Activated CD8-positive, alpha-beta T cell treated with anti-CD3 and anti-CD28 coated beads, Interleukin-2, amount 10 ng/mL, durations not matched to agents 7 days and 5 days (primary cell): Measurements from ENCODE around the gene DEUP1. TPM values are rescaled to one million over a fixed set of nuclear protein-coding genes. Genes with fewer than 3 reads are reported as not detected.
"Not testable (repeated sequence)": the region's sequence is repeated elsewhere in the genome, so short reads cannot be mapped to it uniquely, and the experiment has no call there.

ENCODE experiments used
- ATAC-seq: fragments of 150-1000 bp; cut with Tn5 transposase; one replicate; pipeline ENCODE4 v1.10.0; 2021; ENCODE audit warnings: moderate library complexity
- CTCF ChIA-PET: fragments of 350-600 bp; sonication (Branson Sonifier 250); formaldehyde crosslinking; loops from one replicate; lab custom pipeline; 2021; ENCODE audit warnings: antibody characterized with exemption; lab: Charles Lee
- POLR2A ChIA-PET: fragments of 350-600 bp; sonication (Branson Sonifier 250); formaldehyde crosslinking; loops from one replicate; lab custom pipeline; 2021; ENCODE audit warnings: antibody characterized with exemption; lab: Charles Lee
- DNase-seq: peaks from one replicate; pipeline ENCODE4 v3.0.0-alpha.2; 2020
- H3K27ac Mint-ChIP-seq: one replicate; pipeline ENCODE4 v1.8.0; 2021; ENCODE audit warnings: mild to moderate bottlenecking, mixed read lengths
- H3K27me3 Mint-ChIP-seq: one replicate; pipeline ENCODE4 v1.8.0; 2021; ENCODE audit warnings: low read depth, mixed read lengths
- H3K36me3 Mint-ChIP-seq: one replicate; pipeline ENCODE4 v1.8.0; 2021; ENCODE audit warnings: low read depth, mixed read lengths
- H3K4me1 Mint-ChIP-seq: one replicate; pipeline ENCODE4 v1.8.0; 2021; ENCODE audit warnings: low read depth, mixed read lengths
- H3K4me3 Mint-ChIP-seq: one replicate; pipeline ENCODE4 v1.8.0; 2021; ENCODE audit warnings: mild to moderate bottlenecking, mixed read lengths
- H3K9me3 Mint-ChIP-seq: one replicate; pipeline ENCODE4 v1.8.0; 2022; ENCODE audit warnings: mixed read lengths; ENCODE audit not compliant: insufficient read depth
- total RNA-seq, 2 experiments: library from RNA; stranded (reverse); gene quantifications; one replicate each; pipeline ENCODE4 v1.2.3, GENCODE V29; 2021

Gene DEUP1
- total RNA-seq, 2 experiments from 2014 or later: not detected

- Mint-ChIP-seq H3K4me1 (no peaks in the 10 kb centered on the region), H3K27ac (no peak overlapping the region), H3K36me3 (no peaks in the 10 kb centered on the region), H3K27me3 (no peaks in the 10 kb centered on the region), H3K4me3 (no peak overlapping the region), H3K9me3 (no peaks in the 10 kb centered on the region)
- CTCF ChIA-PET: no interaction called here
- ATAC-seq (no peak), DNase-seq (no peak)
- POLR2A ChIA-PET: no interaction called here
Observed at GRCh38 chr11:93370260-93370659, 39.7 kb downstream of the DEUP1 start.

- no peak overlapping the region for H3K27ac Mint-ChIP-seq
- ChIA-PET POLR2A (no interaction called here), CTCF (no interaction called here)
- no peaks in the 10 kb centered on the region for H3K9me3 Mint-ChIP-seq
- no peak overlapping the region for H3K4me3 Mint-ChIP-seq
- ATAC-seq (no peak), DNase-seq (no peak)
- no peaks in the 10 kb centered on the region for H3K36me3 Mint-ChIP-seq
- H3K27me3 Mint-ChIP-seq: peaks cover 4% of the 10 kb centered on the region
- no peaks in the 10 kb centered on the region for H3K4me1 Mint-ChIP-seq
Observed at GRCh38 chr11:93389737-93390136, 59.2 kb downstream of the DEUP1 start.

DNA sequence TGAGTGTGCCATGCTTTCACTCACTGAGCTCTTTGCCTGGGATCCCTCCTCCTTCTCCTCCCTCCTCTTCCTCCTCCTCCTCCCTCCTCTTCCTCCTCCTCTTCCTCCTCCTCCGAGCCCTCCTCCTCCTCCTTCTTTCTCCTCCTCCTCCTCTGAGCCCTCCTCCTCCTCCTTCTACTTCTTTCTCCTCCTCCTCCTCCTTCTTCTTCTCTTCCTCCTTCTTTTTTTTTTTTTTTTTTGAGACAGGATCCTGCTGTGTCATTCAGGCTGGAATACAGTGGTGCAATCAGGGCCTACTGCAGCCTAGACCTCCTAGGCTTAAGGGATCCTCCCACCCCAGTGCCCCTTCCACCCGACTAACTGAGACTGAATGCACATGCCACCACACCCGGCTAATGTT, 62.3 kb downstream of the DEUP1 start:
- Mint-ChIP-seq H3K4me1 (no peaks in the 10 kb centered on the region), H3K27ac (no peak overlapping the region), H3K36me3 (no peaks in the 10 kb centered on the region), H3K27me3 (peaks cover 4% of the 10 kb centered on the region), H3K9me3 (no peaks in the 10 kb centered on the region), H3K4me3 (no peak overlapping the region)
- ChIA-PET CTCF (no interaction called here), POLR2A (no interaction called here)
- ATAC-seq (no peak), DNase-seq (no peak)

DNA sequence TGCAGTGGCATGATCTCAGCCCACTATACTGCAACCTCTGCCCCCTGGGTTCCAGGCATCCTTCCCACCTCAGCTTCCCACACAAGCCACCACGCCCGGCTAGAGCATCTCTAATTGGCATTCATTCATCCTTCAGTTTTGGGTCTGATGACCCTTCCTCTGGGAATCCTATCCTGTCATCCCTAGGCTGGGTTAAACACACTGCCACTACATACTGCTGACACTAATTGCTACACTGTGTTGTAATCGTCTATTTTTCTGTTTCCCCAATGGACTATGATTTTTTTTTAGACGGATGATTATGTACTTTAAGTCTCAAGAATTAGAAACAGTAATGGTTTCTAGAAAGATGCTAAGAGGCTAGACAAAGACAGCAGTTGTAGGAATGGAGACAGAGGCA, 62.8 kb downstream of the DEUP1 start:
- ChIA-PET CTCF (no interaction called here), POLR2A (no interaction called here)
- Mint-ChIP-seq H3K27ac (no peak overlapping the region), H3K27me3 (peaks cover 4% of the 10 kb centered on the region), H3K36me3 (no peaks in the 10 kb centered on the region), H3K9me3 (no peaks in the 10 kb centered on the region), H3K4me1 (no peaks in the 10 kb centered on the region), H3K4me3 (no peak overlapping the region)
- no peak for ATAC-seq
- no peak for DNase-seq

- H3K4me1 Mint-ChIP-seq: no peaks in the 10 kb centered on the region
- no peak overlapping the region for H3K4me3 Mint-ChIP-seq
- ChIA-PET CTCF (interaction anchor here (0.9 kb wide), 1 partner anchor 11 kb away, joined by 3 read pairs; no protein-coding TSS in a partner anchor), POLR2A (no interaction called here)
- H3K36me3 Mint-ChIP-seq: no peaks in the 10 kb centered on the region
- H3K27me3 Mint-ChIP-seq: peaks cover 2% of the 10 kb centered on the region
- no peak for DNase-seq
- no peak overlapping the region for H3K27ac Mint-ChIP-seq
- no peaks in the 10 kb centered on the region for H3K9me3 Mint-ChIP-seq
- ATAC-seq: no peak
Observed at GRCh38 chr11:93394488-93394887, 63.9 kb downstream of the DEUP1 start.

GRCh38 chr11:93396316-93396715, 65.8 kb downstream of the DEUP1 start:
- no peaks in the 10 kb centered on the region for H3K9me3 Mint-ChIP-seq
- ChIA-PET CTCF (no interaction called here), POLR2A (no interaction called here)
- H3K27me3 Mint-ChIP-seq: peaks cover 2% of the 10 kb centered on the region
- H3K27ac Mint-ChIP-seq: no peak overlapping the region
- no peaks in the 10 kb centered on the region for H3K36me3 Mint-ChIP-seq
- ATAC-seq: no peak
- DNase-seq: no peak
- no peaks in the 10 kb centered on the region for H3K4me1 Mint-ChIP-seq
- H3K4me3 Mint-ChIP-seq: no peak overlapping the region

GRCh38 chr11:93403930-93404329, 73.4 kb downstream of the DEUP1 start:
- no peak for ATAC-seq
- no peaks in the 10 kb centered on the region for H3K9me3 Mint-ChIP-seq
- ChIA-PET CTCF (no interaction called here), POLR2A (no interaction called here)
- H3K4me1 Mint-ChIP-seq: no peaks in the 10 kb centered on the region
- H3K36me3 Mint-ChIP-seq: no peaks in the 10 kb centered on the region
- DNase-seq: no peak
- no peak overlapping the region for H3K4me3 Mint-ChIP-seq
- H3K27ac Mint-ChIP-seq: no peak overlapping the region
- no peaks in the 10 kb centered on the region for H3K27me3 Mint-ChIP-seq

- ATAC-seq (no peak), DNase-seq (no peak)
- Mint-ChIP-seq H3K4me1 (no peaks in the 10 kb centered on the region), H3K9me3 (no peaks in the 10 kb centered on the region), H3K4me3 (no peak overlapping the region), H3K27me3 (no peaks in the 10 kb centered on the region), H3K36me3 (no peaks in the 10 kb centered on the region), H3K27ac (no peak overlapping the region)
- POLR2A ChIA-PET: no interaction called here
- CTCF ChIA-PET: no interaction called here
Observed at GRCh38 chr11:93407777-93408401, 77.3 kb downstream of the DEUP1 start.

DNA sequence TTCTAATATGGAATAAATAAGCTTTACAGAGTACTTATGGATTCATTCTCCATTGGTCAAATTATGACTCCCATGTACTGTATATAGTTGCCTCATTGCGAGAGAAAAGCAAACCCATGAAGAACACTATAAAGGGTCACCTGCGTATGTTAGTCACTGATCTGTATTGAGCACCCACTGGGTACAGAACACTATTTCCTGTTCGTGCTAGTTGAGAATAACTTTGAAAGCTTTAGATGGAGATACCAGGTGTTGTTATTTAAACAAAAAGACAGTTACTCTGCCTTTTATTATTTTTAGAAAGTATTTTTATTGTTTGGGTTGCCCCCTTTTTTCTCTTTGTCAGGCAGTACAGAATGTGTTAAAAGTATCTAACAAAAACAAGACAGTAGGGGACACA, 79.9 kb downstream of the DEUP1 start:
- DNase-seq: no peak
- Mint-ChIP-seq H3K4me3 (no peak overlapping the region), H3K4me1 (no peaks in the 10 kb centered on the region), H3K27ac (no peak overlapping the region), H3K9me3 (no peaks in the 10 kb centered on the region), H3K36me3 (no peaks in the 10 kb centered on the region), H3K27me3 (no peaks in the 10 kb centered on the region)
- POLR2A ChIA-PET: no interaction called here
- no peak for ATAC-seq
- CTCF ChIA-PET: no interaction called here

DNA sequence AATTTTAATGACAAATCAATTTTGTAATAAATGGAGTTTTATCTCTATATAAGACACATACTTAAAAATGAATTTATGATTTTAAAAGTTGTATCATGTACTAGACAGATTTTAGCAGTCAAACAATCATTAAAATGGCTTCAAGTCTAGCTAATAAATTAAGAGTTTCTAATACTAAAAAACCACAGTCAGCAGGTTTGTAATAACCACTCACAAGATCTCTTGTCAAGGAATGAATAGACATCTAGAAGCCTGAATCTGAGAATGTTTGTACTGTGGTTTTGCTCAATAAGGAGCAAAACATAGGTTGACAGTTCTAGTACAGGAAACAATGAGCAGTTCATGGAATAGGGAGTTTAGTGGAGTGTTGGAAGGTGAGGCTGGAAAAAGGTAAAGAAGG, 81.2 kb downstream of the DEUP1 start:
- no peak overlapping the region for H3K27ac Mint-ChIP-seq
- ChIA-PET POLR2A (no interaction called here), CTCF (no interaction called here)
- DNase-seq (no peak), ATAC-seq (no peak)
- no peaks in the 10 kb centered on the region for H3K27me3 Mint-ChIP-seq
- no peaks in the 10 kb centered on the region for H3K36me3 Mint-ChIP-seq
- H3K4me3 Mint-ChIP-seq: no peak overlapping the region
- H3K9me3 Mint-ChIP-seq: no peaks in the 10 kb centered on the region
- no peaks in the 10 kb centered on the region for H3K4me1 Mint-ChIP-seq

- DNase-seq: no peak
- no peaks in the 10 kb centered on the region for H3K9me3 Mint-ChIP-seq
- ATAC-seq: no peak
- H3K4me1 Mint-ChIP-seq: no peaks in the 10 kb centered on the region
- H3K27ac Mint-ChIP-seq: no peak overlapping the region
- ChIA-PET POLR2A (no interaction called here), CTCF (no interaction called here)
- no peaks in the 10 kb centered on the region for H3K36me3 Mint-ChIP-seq
- no peak overlapping the region for H3K4me3 Mint-ChIP-seq
- H3K27me3 Mint-ChIP-seq: no peaks in the 10 kb centered on the region
Observed at GRCh38 chr11:93432247-93432646, 101.7 kb downstream of the DEUP1 start.

- CTCF ChIA-PET, POLR2A ChIA-PET: not testable (repeated sequence)
Observed at GRCh38 chr11:93443232-93443631, 112.7 kb downstream of the DEUP1 start.

GRCh38 chr11:93444617-93445073, 114.1 kb downstream of the DEUP1 start:
- no peak for ATAC-seq
- CTCF ChIA-PET: no interaction called here
- H3K36me3 Mint-ChIP-seq: no peaks in the 10 kb centered on the region
- H3K4me1 Mint-ChIP-seq: no peaks in the 10 kb centered on the region
- H3K27me3 Mint-ChIP-seq: no peaks in the 10 kb centered on the region
- H3K4me3 Mint-ChIP-seq: no peak overlapping the region
- no peaks in the 10 kb centered on the region for H3K9me3 Mint-ChIP-seq
- H3K27ac Mint-ChIP-seq: no peak overlapping the region
- POLR2A ChIA-PET: interaction anchor here (0.7 kb wide), 1 partner anchor 105 kb away, joined by 3 read pairs; no protein-coding TSS in a partner anchor
- no peak for DNase-seq

More at GRCh38 chr11:93443232-93443631, 112.7 kb downstream of the DEUP1 start:
- H3K9me3 Mint-ChIP-seq, H3K27me3 Mint-ChIP-seq, H3K4me3 Mint-ChIP-seq, H3K27ac Mint-ChIP-seq, ATAC-seq, H3K36me3 Mint-ChIP-seq, DNase-seq, H3K4me1 Mint-ChIP-seq: not testable (repeated sequence)
